ENCODE data around the gene SLC13A5.

- TF ChIP-seq CTCF (conservative IDR thresholded peaks at IDR 0.05; ENCODE audit: low read length) (no peak), EZH2phosphoT487 (IDR thresholded peaks at IDR 0.05; ENCODE audit: borderline replicate concordance) (no peak)
Measured at GRCh38 chr17:6688944-6689343, 24.2 kb downstream of the SLC13A5 start.
